GM21576 (cell line): ENCODE data around the gene SRSF7.
"Not testable (repeated sequence)": the region's sequence is repeated elsewhere in the genome, so short reads cannot be mapped to it uniquely, and the experiment has no call there.

ENCODE experiments used
- ATAC-seq: cut with Tn5 transposase; IDR thresholded peaks from one replicate; pipeline ENCODE4 v1.9.1; 2021; ENCODE audit warnings: mild to moderate bottlenecking, moderate library complexity; ENCODE audit not compliant: unreplicated experiment

The SRSF7 gene

DNA sequence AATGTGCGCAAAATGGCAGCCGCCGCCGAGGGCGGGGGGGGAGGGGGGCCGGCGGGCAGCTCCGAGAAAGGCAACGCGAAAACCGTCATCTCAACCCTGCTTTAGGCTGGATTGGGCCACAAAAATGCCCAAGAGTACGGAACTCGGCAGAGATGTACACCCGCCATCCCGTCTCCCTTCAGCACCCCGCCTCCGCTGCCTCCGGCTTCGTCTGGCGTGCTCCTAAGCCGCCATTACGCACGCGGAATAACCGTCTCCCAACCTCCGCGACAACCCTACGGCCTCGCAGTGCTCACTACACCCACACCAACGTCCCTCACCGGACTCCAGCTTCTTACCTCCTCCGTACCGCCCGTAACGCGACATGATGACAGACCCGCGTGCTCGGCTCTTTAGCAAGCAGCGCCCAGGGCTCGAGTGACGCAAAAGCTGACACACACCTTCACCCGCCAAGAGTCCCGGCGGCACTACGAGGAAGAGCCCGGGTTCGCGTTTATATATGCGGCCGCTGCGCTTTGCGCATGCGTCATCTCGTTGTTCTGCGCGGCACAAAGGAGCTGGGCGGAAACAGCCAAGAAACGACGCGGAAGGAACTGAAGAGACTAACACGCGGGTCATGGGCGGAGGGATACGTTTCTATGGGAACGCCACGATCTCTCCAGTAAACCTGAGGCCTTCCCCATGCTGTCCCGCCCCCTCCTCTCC lies at the start of gene SRSF7:
TSS of gene SRSF7 (minus strand) at position 471 of the 705 bp plus-strand sequence. CDS start at position 366, 105 bp downstream.
- peak; percentile 73 for ATAC-seq

DNA sequence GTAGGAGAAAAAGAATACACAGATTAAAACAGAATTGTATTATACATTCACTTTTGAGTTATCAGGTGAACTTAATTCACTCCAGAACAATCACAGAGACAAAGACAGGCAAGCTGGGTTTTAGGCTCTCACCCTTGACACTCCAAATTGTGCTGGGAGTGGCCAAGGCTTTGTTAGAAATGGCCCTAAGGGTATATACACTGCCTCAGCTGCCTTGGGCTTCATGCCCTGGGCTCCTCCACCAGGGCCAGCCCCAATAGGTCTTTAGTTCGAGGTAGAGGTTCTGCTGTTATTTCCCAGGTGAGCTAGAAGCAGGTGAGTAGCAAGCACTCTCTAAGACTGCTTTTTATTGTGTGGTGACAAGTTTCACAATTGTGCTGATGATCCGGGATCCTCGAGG lies 46.8 kb upstream of the SRSF7 start:
- no peak for ATAC-seq

DNA sequence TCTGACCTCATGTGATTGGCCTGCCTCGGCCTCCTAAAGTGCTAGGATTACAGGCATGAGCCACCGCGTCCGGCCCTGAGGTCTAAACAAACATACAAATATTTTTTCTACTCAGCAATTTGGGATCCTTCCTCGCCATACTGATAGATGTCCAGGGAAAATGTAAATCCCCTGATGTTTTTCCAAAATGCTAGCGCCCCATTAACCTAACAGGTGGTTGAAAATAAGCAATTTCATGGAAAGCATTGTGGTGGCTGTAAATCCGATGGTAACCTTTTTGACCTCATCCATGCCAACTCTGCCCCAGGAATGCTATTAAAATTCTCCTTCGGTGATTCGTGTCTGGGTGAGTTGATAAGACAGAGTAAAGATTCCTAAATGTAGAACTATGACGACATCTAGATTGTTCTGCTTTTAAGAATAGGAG lies 46.1 kb upstream of the SRSF7 start:
- no peak for ATAC-seq

DNA sequence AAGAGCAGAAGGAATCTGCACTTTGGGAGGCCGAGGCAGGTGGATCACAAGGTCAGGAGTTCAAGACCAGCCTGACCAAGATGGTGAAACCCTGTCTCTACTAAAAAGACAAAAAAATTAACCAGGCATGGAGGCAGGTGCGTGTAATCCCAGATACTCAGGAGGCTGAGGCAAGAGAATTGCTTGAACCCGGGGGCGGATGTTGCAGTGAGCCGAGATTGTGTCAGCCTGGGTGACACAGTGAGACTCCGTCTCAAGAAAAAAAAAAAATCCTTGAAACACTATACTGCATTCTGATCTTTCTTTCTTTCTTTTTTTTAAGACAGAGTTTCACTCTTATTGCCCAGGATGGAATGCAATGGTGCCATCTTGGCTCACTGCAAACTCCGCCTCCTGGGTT lies 43.9 kb upstream of the SRSF7 start:
- ATAC-seq = not testable (repeated sequence)

DNA sequence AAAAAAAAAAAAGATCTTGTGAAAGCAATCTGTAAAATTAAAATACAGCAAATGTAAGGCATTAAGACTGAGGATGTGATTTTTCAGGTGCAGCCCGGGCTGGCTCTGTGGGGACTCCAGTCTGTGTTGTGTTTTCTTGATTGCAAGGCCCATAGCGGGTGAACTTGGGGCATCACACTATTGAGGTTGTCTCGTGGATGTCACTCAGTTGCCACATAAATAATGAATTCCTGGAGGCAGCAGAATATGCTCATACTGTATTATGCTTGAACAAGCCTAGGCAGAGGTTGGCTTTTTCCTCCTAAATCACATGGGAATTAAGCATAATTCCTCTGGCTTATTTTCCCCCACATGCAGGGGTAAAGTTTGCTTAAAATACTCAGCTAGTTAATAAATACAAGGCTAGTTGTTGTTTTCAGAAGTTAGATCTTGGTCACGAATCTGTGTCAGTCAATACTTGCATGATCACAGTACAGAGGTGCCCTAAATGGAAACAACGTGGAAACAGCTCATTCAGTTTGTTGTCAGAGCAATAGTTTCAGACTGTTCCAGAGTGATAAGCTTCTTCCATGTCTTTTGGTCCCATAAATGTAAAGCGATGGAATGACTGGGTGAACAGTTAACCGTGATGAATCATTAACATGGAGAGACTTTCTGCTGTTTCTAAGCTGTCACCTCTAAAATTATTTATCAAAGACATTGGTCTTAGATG lies 43.2 kb upstream of the SRSF7 start:
- ATAC-seq = no peak

DNA sequence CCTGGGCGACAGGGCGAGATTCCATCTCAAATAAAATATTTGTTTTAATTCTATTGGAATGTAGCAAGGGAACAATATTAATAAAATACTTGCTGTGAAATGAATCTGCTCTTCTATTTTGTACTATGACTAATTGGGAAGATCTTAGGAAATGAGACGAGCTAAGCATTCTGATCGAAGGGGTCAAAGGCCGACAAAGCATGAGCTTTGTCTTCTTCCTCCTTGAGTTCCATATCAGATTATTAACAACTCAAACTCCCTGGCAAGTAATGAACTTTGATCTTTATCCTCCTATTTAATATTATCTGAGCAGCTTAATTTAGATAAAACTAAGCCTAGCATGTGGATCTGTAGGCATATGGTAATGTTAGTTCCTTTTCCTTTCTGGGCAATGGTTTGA lies 42.4 kb upstream of the SRSF7 start:
- ATAC-seq = no peak

DNA sequence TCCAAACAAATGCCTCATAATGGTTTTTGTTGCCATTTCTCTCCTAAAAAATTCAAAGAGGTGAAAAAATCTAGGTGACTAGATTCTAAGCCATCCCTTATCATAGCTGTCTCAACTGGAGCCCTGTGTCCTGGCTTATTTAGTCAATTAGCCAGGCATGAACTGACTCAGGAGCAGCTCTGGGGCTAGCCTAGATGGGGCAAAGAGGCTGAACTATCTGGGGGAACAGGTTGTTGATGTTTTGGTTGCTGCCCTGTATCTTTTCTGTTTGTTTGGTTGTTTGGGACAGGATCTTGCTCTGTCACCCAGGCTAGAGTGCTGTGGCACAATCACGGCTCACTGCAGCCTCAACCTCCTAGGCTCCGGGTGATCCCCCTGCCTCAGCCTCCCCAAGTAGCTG lies 41.6 kb upstream of the SRSF7 start:
- ATAC-seq = no peak

DNA sequence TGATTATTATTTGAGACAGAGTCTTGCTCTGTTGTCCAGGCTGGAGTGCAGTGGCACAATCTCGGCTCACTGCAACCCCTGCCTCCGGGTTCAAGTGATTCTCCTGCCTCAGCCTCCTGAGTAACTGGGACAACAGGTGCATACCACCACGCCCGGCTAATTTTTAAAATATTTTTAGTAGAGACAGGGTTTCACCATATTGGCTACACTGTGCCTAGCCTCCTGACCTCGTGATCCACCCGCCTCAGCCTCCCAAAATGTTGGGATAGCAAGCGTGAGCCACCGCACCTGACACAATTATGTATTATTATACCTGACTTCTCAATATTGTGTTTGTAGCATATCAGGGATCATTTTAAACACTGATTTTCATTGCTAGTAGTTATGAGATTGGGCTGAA lies 41.2 kb upstream of the SRSF7 start:
- ATAC-seq = not testable (repeated sequence)

DNA sequence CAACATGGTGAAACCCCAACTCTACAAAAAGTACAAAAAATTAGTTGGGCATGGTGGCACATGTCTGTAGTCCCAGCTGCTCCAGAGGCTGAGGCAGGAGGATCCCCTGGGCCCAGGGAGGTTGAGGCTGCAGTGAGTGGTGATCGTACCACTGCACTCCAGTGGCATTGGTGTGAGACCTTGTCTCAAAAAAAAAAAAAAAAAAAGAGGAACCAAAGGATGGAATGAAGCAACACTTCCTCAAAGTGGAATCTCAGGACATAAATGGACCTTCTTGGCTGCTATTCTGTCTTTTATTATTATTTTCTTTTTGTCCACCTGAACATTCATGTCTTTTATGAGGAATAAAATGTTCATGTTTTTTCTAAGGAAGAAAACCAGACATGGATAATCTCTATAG lies 40.6 kb upstream of the SRSF7 start:
- ATAC-seq = no peak

DNA sequence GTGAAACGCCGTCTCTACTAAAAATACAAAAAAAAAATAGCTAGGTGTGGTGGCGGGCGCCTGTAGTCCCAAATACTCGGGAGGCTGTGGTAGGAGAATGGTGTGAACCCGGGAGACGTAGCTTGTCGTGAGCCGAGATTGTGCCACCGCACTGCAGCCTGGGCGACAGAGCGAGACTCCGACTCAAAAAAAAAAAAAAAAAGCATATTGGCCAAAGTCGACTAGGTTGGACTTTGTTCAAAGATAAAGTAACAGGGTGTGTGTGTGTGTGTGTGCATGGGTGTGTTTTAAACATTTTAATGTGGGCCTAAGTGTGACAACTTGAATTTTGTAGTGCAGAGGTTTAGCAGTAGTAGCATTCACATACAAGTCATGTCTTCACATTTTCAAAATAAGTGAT lies 38.5 kb upstream of the SRSF7 start:
- no peak for ATAC-seq

DNA sequence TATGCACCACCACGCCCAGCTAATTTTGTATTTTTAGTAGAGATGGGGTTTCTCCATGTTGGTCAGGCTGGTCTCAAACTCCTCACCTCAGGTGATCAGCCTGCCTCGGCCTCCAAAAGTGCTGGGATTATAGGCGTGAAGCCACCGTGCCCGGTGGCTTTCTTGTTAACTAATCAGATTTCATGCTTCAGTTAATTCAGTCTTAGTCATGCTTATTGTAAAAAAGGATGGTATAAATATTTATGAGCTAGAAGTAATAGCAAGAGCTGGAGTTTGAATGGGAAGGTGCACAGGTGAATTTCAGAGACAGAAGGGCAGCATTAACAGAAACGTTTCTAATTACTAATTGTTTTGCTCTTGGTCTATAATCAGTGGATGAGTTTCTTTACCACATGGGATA lies 37.1 kb upstream of the SRSF7 start:
- no peak for ATAC-seq

DNA sequence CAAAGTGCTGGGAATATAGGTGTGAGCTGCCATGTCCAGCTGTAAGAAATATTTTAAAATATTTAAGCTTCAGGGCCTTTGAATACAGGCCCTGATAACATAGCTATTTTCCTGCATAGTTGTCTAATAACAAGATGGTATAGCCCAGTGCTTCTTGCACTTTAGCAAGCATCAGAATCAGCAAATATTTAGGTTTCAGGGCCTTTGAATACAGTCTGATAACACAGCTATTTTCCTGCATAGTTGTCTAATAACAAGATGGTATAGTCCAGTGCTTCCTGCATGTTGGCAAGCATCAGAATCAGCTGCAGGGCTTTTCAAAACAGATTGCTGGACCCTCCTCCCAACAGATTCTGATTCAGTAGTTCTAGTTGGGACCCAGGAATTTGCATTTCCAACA lies 32.4 kb upstream of the SRSF7 start:
- ATAC-seq = no peak

DNA sequence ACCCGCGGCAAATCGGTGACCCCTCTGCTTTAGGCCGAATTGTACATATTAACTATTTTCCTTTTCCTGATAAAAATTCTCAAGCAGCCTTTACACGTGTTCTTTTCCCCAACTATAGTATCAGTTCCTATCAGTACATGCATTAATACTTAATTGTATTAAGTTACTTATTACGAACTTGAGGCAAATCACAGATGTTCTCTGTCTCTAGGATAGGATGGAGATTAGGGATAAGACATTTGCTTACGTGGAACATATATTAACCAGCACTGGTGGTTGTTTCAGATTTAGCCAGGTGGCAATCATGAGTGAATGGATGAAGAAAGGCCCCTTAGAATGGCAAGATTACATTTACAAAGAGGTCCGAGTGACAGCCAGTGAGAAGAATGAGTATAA lies 27.5 kb upstream of the SRSF7 start:
- ATAC-seq = no peak

DNA sequence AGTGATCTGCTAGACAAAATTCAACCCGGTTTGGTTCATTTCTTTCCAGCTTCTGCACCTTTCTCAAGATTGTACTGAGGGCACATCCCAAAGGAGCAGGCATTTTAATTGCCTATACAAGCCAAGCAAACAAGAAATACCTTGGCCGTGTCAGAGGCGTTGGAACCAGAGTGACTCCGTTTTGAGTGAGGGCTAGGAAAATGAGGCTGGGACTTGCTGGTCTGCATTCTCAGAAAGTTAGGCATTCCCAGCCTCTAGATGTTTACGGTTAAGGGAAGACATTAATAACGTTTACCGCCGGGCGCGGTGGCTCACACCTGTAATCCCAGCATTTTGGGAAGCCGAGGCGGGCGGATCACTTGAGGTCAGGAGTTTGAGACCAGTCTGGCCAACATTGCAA lies 25.4 kb upstream of the SRSF7 start:
- ATAC-seq = no peak

DNA sequence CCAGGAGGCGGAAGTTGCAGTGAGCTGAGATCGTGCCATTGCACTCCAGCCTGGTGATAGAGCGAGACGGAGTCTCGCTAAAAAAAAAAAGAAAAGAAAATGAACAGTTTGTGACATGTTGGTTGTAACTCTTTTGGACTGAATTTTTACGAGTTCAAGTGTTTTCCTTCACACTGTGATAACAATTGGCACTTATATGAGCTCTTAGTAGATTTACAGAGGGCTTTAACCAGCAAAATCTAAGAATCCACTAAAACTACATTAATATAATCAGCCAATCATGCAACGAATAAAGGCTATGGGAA lies 24.7 kb upstream of the SRSF7 start:
- ATAC-seq = no peak

DNA sequence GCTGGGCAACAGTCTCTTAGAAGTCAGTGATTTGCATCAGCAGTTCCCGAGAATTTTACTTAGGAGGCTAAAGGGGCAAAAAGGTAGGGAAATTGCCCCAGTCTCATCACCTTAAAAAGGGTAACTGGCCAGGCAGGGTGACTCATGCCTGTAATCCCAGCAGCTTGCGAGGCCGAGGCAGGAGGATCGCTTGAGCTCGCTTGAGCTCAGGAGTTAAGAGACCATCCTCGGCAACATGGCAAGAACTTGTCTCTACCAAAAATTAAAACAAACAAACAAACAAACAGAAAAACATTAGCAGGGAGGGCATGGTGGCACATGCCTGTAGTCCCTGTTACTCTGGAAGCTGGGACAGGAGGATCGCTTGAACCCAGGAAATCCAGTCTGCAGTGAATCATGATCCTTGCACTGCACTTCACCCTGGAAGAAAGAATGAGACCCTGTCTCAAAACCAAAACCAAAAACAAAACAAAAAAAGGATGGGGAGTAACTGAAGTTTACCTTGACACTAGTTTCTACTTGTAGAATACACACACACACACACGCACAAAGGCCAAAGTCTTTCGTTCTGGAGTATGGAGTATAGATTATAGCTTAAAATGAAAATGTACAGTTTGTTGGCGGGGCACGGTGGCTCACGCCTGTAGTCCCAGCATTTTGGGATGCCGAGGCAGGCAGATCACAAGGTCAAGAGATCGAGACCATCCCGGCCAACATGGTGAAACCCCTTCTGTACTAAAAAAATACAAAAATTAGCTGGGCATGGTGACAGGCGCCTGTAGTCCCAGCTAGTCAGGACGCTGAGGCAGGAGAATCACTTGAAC lies 24.1 kb upstream of the SRSF7 start:
- no peak for ATAC-seq

DNA sequence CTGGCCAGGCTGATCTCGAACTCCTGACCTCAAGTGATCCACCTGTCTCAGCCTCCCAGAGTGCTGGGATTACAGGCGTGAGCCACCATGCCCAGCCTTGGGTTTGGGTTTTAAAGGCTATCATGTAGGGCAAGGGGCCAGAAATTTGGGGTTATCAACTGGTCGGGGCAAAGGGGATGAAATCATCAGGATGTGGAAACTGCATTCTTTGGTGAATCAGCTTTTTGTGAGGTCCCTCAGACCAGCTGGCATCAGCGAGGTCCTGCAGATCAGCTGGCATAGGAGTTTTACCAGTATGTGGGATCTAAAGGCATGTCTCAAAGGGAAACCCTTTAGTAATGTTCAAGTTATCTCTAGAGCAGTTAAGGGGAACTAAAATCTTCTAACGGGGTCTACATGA lies 20.5 kb upstream of the SRSF7 start:
- ATAC-seq = no peak

DNA sequence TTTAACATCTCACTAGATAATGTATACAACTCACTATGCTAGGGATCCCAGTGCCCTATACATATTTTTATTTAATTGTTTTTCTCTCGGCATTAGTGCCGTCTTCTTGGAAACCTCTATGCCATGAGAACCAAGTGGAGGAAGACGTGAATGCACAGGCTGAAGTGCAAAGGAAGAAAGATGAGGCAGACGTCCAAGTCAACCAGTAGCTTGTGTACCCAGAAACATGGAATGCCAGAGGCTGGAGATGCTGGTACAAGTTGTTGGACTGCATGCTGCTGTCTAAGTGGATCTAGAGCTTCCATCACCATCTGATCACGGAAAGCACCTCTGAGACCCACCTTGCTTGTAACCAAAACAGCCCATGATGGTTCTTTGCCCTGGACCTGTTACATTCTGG lies 14.4 kb upstream of the SRSF7 start:
- no peak for ATAC-seq

DNA sequence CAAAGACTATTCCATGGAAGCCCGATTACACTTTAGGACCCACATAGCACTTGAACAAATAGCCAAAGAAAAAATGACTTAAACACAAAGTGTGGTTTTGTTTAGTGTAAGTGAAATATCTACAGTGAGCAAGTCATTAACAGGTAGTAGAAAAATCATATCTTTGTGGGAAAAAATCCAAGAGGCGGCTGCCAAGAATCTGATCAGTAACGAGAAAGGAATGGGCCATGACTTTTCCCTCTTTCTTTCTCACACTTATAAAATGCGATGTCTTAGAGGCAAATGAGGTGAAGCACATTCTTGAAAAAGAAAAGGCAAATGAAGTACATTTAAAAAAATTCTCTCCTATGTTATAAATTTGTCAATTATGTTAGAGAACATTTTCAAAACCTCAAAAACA lies 14.0 kb upstream of the SRSF7 start:
- ATAC-seq = no peak

DNA sequence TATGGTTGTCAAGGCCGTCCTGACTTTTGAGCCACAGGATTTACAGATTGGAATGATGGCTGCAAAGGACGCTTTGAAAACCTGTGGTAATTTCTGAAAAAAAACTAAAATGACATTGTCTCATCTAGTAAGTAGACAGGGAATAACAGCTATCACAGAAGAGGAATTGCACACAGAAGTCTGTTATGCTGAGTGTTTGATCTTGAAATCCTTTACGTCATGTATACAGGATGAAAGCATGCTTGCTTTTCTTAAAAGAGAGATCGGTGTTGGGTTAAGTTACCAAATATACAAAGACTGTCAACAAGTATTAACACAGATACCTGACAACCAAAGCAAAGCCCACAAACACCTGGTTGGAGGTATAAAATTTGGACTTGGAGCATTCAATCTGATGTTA lies 12.6 kb upstream of the SRSF7 start:
- ATAC-seq = no peak

DNA sequence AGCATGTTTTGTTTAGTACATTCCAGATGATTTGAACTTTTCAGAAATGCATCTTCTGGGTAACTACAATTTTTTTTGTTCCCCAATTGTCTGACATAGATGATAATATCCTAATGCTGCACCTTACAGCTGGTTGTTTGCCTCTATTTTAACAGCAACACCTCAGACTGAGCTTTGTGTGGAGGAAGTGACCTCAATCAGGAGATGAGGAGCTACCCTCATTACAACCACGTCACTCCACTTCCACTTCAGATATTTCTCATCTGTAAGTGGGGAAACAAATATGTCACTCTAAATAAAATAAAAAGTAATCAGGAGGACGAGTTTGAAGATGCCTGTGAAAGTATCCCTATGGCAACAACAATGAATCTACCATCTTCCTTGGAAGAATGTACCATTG lies 12.1 kb upstream of the SRSF7 start:
- no peak for ATAC-seq

DNA sequence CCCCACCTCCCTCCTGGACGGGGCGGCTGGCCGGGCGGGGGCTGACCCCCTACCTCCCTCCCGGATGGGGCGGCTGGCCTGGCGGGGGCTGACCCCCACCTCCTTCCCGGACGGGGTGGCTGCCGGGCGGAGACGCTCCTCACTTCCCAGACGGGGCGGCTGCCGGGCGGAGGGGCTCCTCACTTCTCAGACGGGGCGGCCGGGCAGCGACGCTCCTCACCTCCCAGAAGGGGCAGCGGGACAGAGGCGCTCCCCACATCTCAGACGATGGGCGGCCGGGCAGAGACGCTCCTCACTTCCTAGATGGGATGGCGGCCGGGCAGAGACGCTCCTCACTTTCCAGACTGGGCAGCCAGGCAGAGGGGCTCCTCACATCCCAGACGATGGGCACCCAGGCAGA lies 4.7 kb upstream of the SRSF7 start:
- not testable (repeated sequence) for ATAC-seq
